HepG2 (cell line): ENCODE results near the gene GSTA1. TPM values are rescaled to one million over a fixed set of nuclear protein-coding genes. Genes with fewer than 3 reads are reported as not detected.

ENCODE experiments used
- ATAC-seq: fragments of 200-7000 bp; cut with Tn5 transposase; 3 replicates; pipeline ENCODE4 v1.9.1; 2020; ENCODE audit warnings: mild to moderate bottlenecking, moderate library complexity
- BruUV-seq: library from RNA; stranded (reverse); fragments of 400-500 nt; replicated peaks from 2 replicates; lab custom pipeline; 2021; lab: Mats Ljungman, UMichigan
- CTCF ChIA-PET: fragments of 300-600 bp; formaldehyde crosslinking; extraction: SDS; loops from one replicate; lab custom pipeline; 2021; ENCODE audit warnings: low total read pairs, inconsistent platforms, low intra/inter-chr PET ratio; lab: Yijun Ruan, JAX
- POLR2A ChIA-PET: fragments of 350-600 bp; sonication (Branson Sonifier 250); formaldehyde crosslinking; loops from one replicate; lab custom pipeline; 2020; ENCODE audit warnings: antibody characterized with exemption, inconsistent platforms; lab: Yijun Ruan, JAX
- DNase-seq: peaks from one replicate; pipeline ENCODE4 v3.0.0-alpha.2; 2015; ENCODE audit warnings: low spot score
- FAIRE-seq: peaks from 3 replicates; lab custom pipeline; 2011; peaks lifted over from hg19 to GRCh38; lab: Jason Lieb, UNC
- H2AFZ ChIP-seq: one replicate; pipeline ENCODE4 v1.6.1; 2011; ENCODE audit warnings: low read length, inconsistent platforms
- H3K27ac ChIP-seq: fragments of 300-600 bp; 3 replicates; pipeline ENCODE4 v1.8.0; 2011; ENCODE audit warnings: mixed run types, mild to moderate bottlenecking, mixed read lengths, low read length, inconsistent platforms; ENCODE audit not compliant: insufficient read depth; ENCODE audit errors: extremely low read length
- H3K27me3 ChIP-seq, 2 experiments: fragments of 200-600 bp in 1 of 2; 2 replicates in 1 of 2; 3 replicates in 1 of 2; pipeline versions ENCODE4 v1.6.0 to v1.8.0; 2011; ENCODE audit warnings: low read length in 2 of 2, mild to moderate bottlenecking in 2 of 2, moderate library complexity in 2 of 2, inconsistent platforms in 1 of 2; ENCODE audit not compliant: insufficient read depth in 2 of 2, control insufficient read depth in 1 of 2
- H3K36me3 ChIP-seq, 2 experiments: fragments of 200-600 bp in 1 of 2; replicated peaks in 1 of 2; 2 replicates in 1 of 2; 3 replicates in 1 of 2; pipeline versions ENCODE4 v1.5.1 to v1.8.0; 2011; ENCODE audit warnings: low read length in 2 of 2, inconsistent platforms in 1 of 2; ENCODE audit not compliant: insufficient read depth in 2 of 2, control insufficient read depth in 1 of 2
- H3K4me1 ChIP-seq: 2 replicates; pipeline ENCODE4 v1.5.1; 2012; ENCODE audit warnings: low read length, inconsistent platforms; ENCODE audit not compliant: insufficient read depth
- H3K4me2 ChIP-seq: 2 replicates; pipeline ENCODE4 v1.6.0; 2011; ENCODE audit warnings: low read depth, low read length, inconsistent platforms
- H3K4me3 ChIP-seq, 3 experiments: fragments of 200-600 bp in 1 of 3; sonication (generic), shearing (Covaris generic) in 1 of 3; replicated peaks in 1 of 3; 2 replicates each; pipeline ENCODE4 v1.5.1; 2011 to 2016; ENCODE audit warnings: low read length in 3 of 3, inconsistent platforms in 2 of 3, low read depth in 2 of 3, mild to moderate bottlenecking in 2 of 3, control low read depth in 1 of 3, mixed read lengths in 1 of 3; ENCODE audit not compliant: insufficient read depth in 1 of 3
- H3K79me2 ChIP-seq: one replicate; pipeline ENCODE4 v1.6.1; 2011; ENCODE audit warnings: low read length, inconsistent platforms; ENCODE audit not compliant: insufficient read depth
- H3K9ac ChIP-seq: 2 replicates; pipeline ENCODE4 v1.6.0; 2011; ENCODE audit warnings: mild to moderate bottlenecking, low read depth, low read length, inconsistent platforms; ENCODE audit not compliant: insufficient read depth
- H3K9me3 ChIP-seq: 2 replicates; pipeline ENCODE4 v1.5.1; 2012; ENCODE audit warnings: mild to moderate bottlenecking, low read length
- H4K20me1 ChIP-seq: 2 replicates; pipeline ENCODE4 v1.6.0; 2011; ENCODE audit warnings: inconsistent platforms, mild to moderate bottlenecking, low read length, moderate library complexity; ENCODE audit not compliant: insufficient read depth
- ATM ChIP-seq: fragments of 450-650 bp; IDR thresholded peaks from 2 replicates; pipeline ENCODE4 v1.7.1; 2017; ENCODE audit warnings: mild to moderate bottlenecking, borderline replicate concordance
- CENPT ChIP-seq: sonication (generic); formaldehyde crosslinking; IDR thresholded peaks from 2 replicates; pipeline ENCODE4 v1.8.0; 2022; ENCODE audit warnings: low read depth, mild to moderate bottlenecking, moderate library complexity, missing genetic modification reagents
- DPF2 ChIP-seq: sonication (generic); formaldehyde crosslinking; IDR thresholded peaks from 2 replicates; pipeline ENCODE4 v1.4.0; 2020; ENCODE audit warnings: mild to moderate bottlenecking, low read depth, missing genetic modification reagents, borderline replicate concordance
- FOXJ3 ChIP-seq: sonication (generic); formaldehyde crosslinking; IDR thresholded peaks from 2 replicates; pipeline ENCODE4 v1.4.0; 2020; ENCODE audit warnings: missing genetic modification reagents, mild to moderate bottlenecking, borderline replicate concordance
- HNRNPUL1 ChIP-seq: fragments of 200-400 bp; formaldehyde crosslinking; IDR thresholded peaks from 2 replicates; pipeline ENCODE4 v1.6.1; 2017; ENCODE audit warnings: low read depth, mild to moderate bottlenecking, low read length, moderate library complexity
- IRF2 ChIP-seq: IDR thresholded peaks from 2 replicates; pipeline ENCODE4 v1.6.1; 2018; ENCODE audit warnings: missing genetic modification reagents, missing compliant biosample characterization
- MAFK ChIP-seq, 2 experiments: IDR thresholded peaks in 1 of 2; conservative IDR thresholded peaks in 1 of 2; 2 replicates each; pipeline ENCODE4 v1.6.1; 2011; ENCODE audit warnings: improper control_type of control experiment in 2 of 2, low read length in 2 of 2
- MIXL1 ChIP-seq: IDR thresholded peaks from 2 replicates; pipeline ENCODE4 v1.6.1; 2016
- TFDP2 ChIP-seq: sonication (generic); formaldehyde crosslinking; IDR thresholded peaks from 2 replicates; pipeline ENCODE4 v1.4.0; 2020; ENCODE audit warnings: missing genetic modification reagents
- ZNF335 ChIP-seq: sonication (generic); formaldehyde crosslinking; IDR thresholded peaks from 2 replicates; pipeline ENCODE4 v1.4.0; 2020; ENCODE audit warnings: missing genetic modification reagents
- WGBS: methylation state at CpG from one replicate; pipeline ENCODE4 v1.1.6; 2017; ENCODE audit warnings: low lambda C conversion rate; 5-methylcytosine and 5-hydroxymethylcytosine counted together
- in situ Hi-C: cut with HindIII; loops from 2 replicates; pipeline ENCODE4 v1.10.0; 2017; ENCODE audit warnings: low pct_unique_long_range_greater_than_20kb; ENCODE audit not compliant: extremely low pct_ligation_motif_present
- intact Hi-C: fragments of 100-400 bp; cut with micrococcal nuclease; formaldehyde crosslinking; loops from one replicate; pipeline ENCODE4 v1.10.0; 2022; ENCODE audit not compliant: unreplicated experiment
- polyA plus RNA-seq, 8 experiments: library from polyadenylated mRNA; depleted of rRNA in 3 of 8; stranded (reverse) in 7 of 8; unstranded in 1 of 8; fragments of >200 nt; fragmentation: Illumina TruSeq in 4 of 8; extraction: Trizol in 4 of 8; gene quantifications; 2 replicates each; pipeline versions ENCODE4 v1.2.1 to v1.2.3, GENCODE V29; 2011 to 2016; ENCODE audit warnings: low read depth in 4 of 8, missing spikeins in 1 of 8, mixed read lengths in 1 of 8; ENCODE audit not compliant: insufficient read depth in 1 of 8
- total RNA-seq, 5 experiments: library from RNA; depleted of rRNA; stranded (reverse); fragments of >200 nt; fragmentation: Illumina TruSeq; extraction: Trizol; gene quantifications; 2 replicates each; pipeline ENCODE4 v1.2.3, GENCODE V29; 2016; ENCODE audit warnings: low read depth in 1 of 5
- TF ChIP-seq, protein P1 (sequence below): sonication (generic); formaldehyde crosslinking; IDR thresholded peaks from 2 replicates; pipeline ENCODE4 v1.4.0; 2020; ENCODE audit warnings: missing genetic modification reagents, borderline replicate concordance

Gene GSTA1
- total and polyA plus RNA-seq, 2 of the 13 experiments (the other 11 are each of a cell fraction or from before 2014, with no cell fraction given) = 6.2 to 282 TPM

GRCh38 chr6:52802806-52803205, 810 bp downstream of the GSTA1 start:
- Histone ChIP-seq H4K20me1 (no peaks in the 10 kb centered on the region), H3K27me3 (no peaks in the 10 kb centered on the region), H3K79me2 (no peaks in the 10 kb centered on the region), H3K4me3 (no peak overlapping the region), H3K4me1 (peaks cover 42% of the 10 kb centered on the region), H3K9me3 (no peaks in the 10 kb centered on the region), H2AFZ (no peak overlapping the region), H3K4me2 (no peak overlapping the region), H3K9ac (no peak overlapping the region)
- no peak for DNase-seq
- intact Hi-C loops (no loop called here), in situ Hi-C loops (no loop called here)
- peak; percentile 54 for ATAC-seq
- no peak for FAIRE-seq
- CTCF ChIA-PET = no interaction called here
- BruUV-seq = no TSS peak
- POLR2A ChIA-PET = no interaction called here
- WGBS = 73% methylated on average over 1 of the region's 1 CpG
- TF ChIP-seq IRF2 (CRISPR knock-in tag) (no peak), HNRNPUL1 (no peak), MIXL1 (CRISPR knock-in tag) (no peak), MAFK (conservative IDR thresholded peaks at IDR 0.05 in 1 of 2, IDR thresholded peaks at IDR 0.05 in 1 of 2; ENCODE audit: low read length in 2 of 2) (no peak), DPF2 (CRISPR knock-in tag) (no peak), CENPT (CRISPR knock-in tag) (no peak), ATM (no peak), ZNF335 (no peak), FOXJ3 (CRISPR knock-in tag) (no peak), TFDP2 (CRISPR knock-in tag) (no peak)
- TF ChIP-seq, protein P1, sequence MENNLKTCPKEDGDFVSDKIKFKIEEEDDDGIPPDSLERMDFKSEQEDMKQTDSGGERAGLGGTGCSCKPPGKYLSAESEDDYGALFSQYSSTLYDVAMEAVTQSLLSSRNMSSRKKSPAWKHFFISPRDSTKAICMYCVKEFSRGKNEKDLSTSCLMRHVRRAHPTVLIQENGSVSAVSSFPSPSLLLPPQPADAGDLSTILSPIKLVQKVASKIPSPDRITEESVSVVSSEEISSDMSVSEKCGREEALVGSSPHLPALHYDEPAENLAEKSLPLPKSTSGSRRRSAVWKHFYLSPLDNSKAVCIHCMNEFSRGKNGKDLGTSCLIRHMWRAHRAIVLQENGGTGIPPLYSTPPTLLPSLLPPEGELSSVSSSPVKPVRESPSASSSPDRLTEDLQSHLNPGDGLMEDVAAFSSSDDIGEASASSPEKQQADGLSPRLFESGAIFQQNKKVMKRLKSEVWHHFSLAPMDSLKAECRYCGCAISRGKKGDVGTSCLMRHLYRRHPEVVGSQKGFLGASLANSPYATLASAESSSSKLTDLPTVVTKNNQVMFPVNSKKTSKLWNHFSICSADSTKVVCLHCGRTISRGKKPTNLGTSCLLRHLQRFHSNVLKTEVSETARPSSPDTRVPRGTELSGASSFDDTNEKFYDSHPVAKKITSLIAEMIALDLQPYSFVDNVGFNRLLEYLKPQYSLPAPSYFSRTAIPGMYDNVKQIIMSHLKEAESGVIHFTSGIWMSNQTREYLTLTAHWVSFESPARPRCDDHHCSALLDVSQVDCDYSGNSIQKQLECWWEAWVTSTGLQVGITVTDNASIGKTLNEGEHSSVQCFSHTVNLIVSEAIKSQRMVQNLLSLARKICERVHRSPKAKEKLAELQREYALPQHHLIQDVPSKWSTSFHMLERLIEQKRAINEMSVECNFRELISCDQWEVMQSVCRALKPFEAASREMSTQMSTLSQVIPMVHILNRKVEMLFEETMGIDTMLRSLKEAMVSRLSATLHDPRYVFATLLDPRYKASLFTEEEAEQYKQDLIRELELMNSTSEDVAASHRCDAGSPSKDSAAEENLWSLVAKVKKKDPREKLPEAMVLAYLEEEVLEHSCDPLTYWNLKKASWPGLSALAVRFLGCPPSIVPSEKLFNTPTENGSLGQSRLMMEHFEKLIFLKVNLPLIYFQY (CRISPR knock-in tag) = no peak
- TF ChIP-seq, all 625 proteins: peak for 0
- Histone ChIP-seq H3K27ac (peak overlapping the region; percentile 2), H3K36me3 (no peaks in the 10 kb centered on the region)
